HG03025 (cell line): Measurements from ENCODE around the gene FAM149A.

Experiments used
- ATAC-seq: cut with Tn5 transposase; IDR thresholded peaks from one replicate; pipeline ENCODE4 v1.9.1; 2021; ENCODE audit warnings: mild to moderate bottlenecking, moderate library complexity; ENCODE audit not compliant: unreplicated experiment, low FRiP score

The FAM149A gene

GRCh38 chr4:186200516-186200915 lies 96.0 kb downstream of the FAM149A start:
- no peak for ATAC-seq

GRCh38 chr4:186201010-186201409 lies 96.5 kb downstream of the FAM149A start:
- no peak for ATAC-seq

GRCh38 chr4:186201535-186202230 lies 97.2 kb downstream of the FAM149A start:
- no peak for ATAC-seq

GRCh38 chr4:186202490-186203140 lies 98.1 kb downstream of the FAM149A start:
- ATAC-seq, result no peak

GRCh38 chr4:186203406-186203805 lies 98.9 kb downstream of the FAM149A start:
- no peak for ATAC-seq

GRCh38 chr4:186204103-186204559 lies 99.6 kb downstream of the FAM149A start:
- ATAC-seq, result no peak

- ATAC-seq, result no peak
Observed at GRCh38 chr4:186204686-186205085, 100.2 kb downstream of the FAM149A start.

- ATAC-seq, result no peak
Observed at GRCh38 chr4:186205156-186205555, 100.7 kb downstream of the FAM149A start.

- ATAC-seq, result no peak
Observed at GRCh38 chr4:186216465-186217024, 112.0 kb downstream of the FAM149A start.

- no peak for ATAC-seq
Observed at GRCh38 chr4:186217733-186218293, 113.3 kb downstream of the FAM149A start.

GRCh38 chr4:186221624-186222023 lies 117.1 kb downstream of the FAM149A start:
- ATAC-seq, result no peak
